A673 (cell line): Measurements from ENCODE around the gene ISG15. TPM values are rescaled to one million over a fixed set of nuclear protein-coding genes. Genes with fewer than 3 reads are reported as not detected.

Source experiments
- BruUV-seq: library from RNA; stranded (reverse); fragments of 400-500 nt; replicated peaks from 2 replicates; lab custom pipeline; 2021; lab: Mats Ljungman, UMichigan
- CTCF ChIA-PET: fragments of 300-600 bp; sonication (Branson Sonifier 250); formaldehyde crosslinking; loops from one replicate; lab custom pipeline; 2022; ENCODE audit warnings: antibody characterized with exemption; lab: Charles Lee
- POLR2A ChIA-PET: fragments of 300-600 bp; sonication (Branson Sonifier 250); formaldehyde crosslinking; loops from one replicate; lab custom pipeline; 2022; ENCODE audit warnings: antibody characterized with exemption; ENCODE audit not compliant: low non-redundant PET; lab: Charles Lee
- DNase-seq: peaks from one replicate; pipeline ENCODE4 v3.0.0-alpha.2; 2015; ENCODE audit warnings: low spot score
- H3K27ac ChIP-seq: fragments of 200-600 bp; sonication (generic); 2 replicates; pipeline ENCODE4 v1.5.1; 2016; ENCODE audit warnings: mixed run types, low read depth, mild to moderate bottlenecking, mixed read lengths, antibody characterized with exemption, low read length; ENCODE audit not compliant: poor library complexity, severe bottlenecking
- H3K27me3 ChIP-seq: fragments of 200-600 bp; sonication (generic); replicated peaks from 2 replicates; pipeline ENCODE4 v1.6.1; 2017; ENCODE audit warnings: mixed run types, low read depth, mild to moderate bottlenecking, mixed read lengths, antibody characterized with exemption, low read length; ENCODE audit not compliant: insufficient read depth, poor library complexity
- H3K36me3 ChIP-seq: fragments of 200-600 bp; sonication (generic); 2 replicates; pipeline ENCODE4 v1.6.1; 2016; ENCODE audit warnings: mixed run types, mild to moderate bottlenecking, mixed read lengths, antibody characterized with exemption, low read length; ENCODE audit not compliant: insufficient read depth, poor library complexity, severe bottlenecking
- H3K4me1 ChIP-seq: fragments of 200-600 bp; sonication (generic); 2 replicates; pipeline ENCODE4 v1.6.1; 2017; ENCODE audit warnings: mixed run types, mild to moderate bottlenecking, mixed read lengths, antibody characterized with exemption, low read length; ENCODE audit not compliant: insufficient read depth, poor library complexity, severe bottlenecking
- H3K4me3 ChIP-seq: fragments of 200-600 bp; sonication (generic); 2 replicates; pipeline ENCODE4 v1.5.1; 2016; ENCODE audit warnings: low read depth, mixed run types, mild to moderate bottlenecking, mixed read lengths, low read length; ENCODE audit not compliant: poor library complexity, severe bottlenecking
- H3K9me3 ChIP-seq: fragments of 200-600 bp; sonication (generic); 2 replicates; pipeline ENCODE4 v1.6.1; 2016; ENCODE audit warnings: mixed run types, low read depth, mild to moderate bottlenecking, mixed read lengths, antibody characterized with exemption, low read length; ENCODE audit not compliant: poor library complexity, severe bottlenecking
- EZH2 ChIP-seq: fragments of 200-600 bp; sonication (generic); IDR thresholded peaks from 2 replicates; pipeline ENCODE4 v1.6.1; 2017; ENCODE audit warnings: borderline replicate concordance, low read depth, mild to moderate bottlenecking, mixed read lengths, antibody characterized with exemption, low read length; ENCODE audit not compliant: poor library complexity, severe bottlenecking
- intact Hi-C: fragments of 100-400 bp; cut with micrococcal nuclease; formaldehyde crosslinking; loops from one replicate; pipeline ENCODE4 v1.10.0; 2022; ENCODE audit not compliant: unreplicated experiment
- total RNA-seq: library from RNA; stranded (reverse); gene quantifications from 2 replicates; pipeline ENCODE4 v1.2.3, GENCODE V29; 2021
- TF ChIP-seq, protein P1 (sequence below): fragments of 300-800, 200-600 bp; sonication (generic); conservative IDR thresholded peaks from 2 replicates; pipeline ENCODE4 v1.5.1; 2017; ENCODE audit warnings: low read depth, mild to moderate bottlenecking, antibody characterized with exemption, low read length, moderate library complexity, mixed read lengths

Gene ISG15
- total RNA-seq, 1 experiment from 2014 or later, result 45.3 TPM

DNA sequence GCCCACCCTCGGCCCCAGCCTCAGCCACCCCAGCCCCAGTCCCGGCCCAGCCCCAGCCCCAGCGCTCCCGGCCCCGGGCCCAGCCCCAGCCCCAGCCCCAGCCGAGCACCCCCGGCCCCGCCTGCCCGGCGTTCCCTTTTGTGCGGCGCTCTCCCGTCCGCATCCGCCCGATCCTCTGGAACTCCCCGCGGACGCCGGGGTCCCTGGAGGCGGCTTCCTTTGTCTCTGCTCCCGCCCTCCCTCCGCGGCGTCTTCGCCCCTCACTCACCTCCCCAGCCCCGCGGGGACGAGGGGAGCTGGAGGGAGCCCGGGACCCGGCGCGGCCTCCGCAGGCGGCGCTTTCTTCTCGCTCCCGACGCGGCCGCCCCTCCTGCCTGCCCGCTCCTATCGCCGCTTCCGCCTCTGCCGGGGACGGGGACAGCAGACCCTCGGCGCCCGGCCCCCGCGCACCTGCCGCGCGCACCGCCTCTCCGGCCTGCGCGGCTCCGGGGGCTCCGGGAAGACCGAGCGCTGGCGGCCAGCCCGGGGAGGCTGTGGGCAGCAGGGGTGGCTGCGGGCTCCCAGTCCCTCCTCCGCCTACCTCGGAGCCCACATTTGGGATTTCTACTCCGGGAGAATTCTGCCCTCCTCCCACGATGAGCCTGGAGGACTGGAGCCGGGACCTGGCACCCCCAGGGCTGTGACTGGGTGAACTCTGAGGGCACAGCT is 20.6 kb downstream of the ISG15 start:
- peak overlapping the region; percentile 48 for H3K4me3 ChIP-seq
- no peak overlapping the region for H3K27ac ChIP-seq
- H3K27me3 ChIP-seq, result no peaks in the 10 kb centered on the region
- CTCF ChIA-PET, result interaction anchor here (0.6 kb wide), 1 partner anchor 82 kb away, joined by 3 read pairs; the partner anchor contains the start of gene C1orf159
- TF ChIP-seq, protein P1, sequence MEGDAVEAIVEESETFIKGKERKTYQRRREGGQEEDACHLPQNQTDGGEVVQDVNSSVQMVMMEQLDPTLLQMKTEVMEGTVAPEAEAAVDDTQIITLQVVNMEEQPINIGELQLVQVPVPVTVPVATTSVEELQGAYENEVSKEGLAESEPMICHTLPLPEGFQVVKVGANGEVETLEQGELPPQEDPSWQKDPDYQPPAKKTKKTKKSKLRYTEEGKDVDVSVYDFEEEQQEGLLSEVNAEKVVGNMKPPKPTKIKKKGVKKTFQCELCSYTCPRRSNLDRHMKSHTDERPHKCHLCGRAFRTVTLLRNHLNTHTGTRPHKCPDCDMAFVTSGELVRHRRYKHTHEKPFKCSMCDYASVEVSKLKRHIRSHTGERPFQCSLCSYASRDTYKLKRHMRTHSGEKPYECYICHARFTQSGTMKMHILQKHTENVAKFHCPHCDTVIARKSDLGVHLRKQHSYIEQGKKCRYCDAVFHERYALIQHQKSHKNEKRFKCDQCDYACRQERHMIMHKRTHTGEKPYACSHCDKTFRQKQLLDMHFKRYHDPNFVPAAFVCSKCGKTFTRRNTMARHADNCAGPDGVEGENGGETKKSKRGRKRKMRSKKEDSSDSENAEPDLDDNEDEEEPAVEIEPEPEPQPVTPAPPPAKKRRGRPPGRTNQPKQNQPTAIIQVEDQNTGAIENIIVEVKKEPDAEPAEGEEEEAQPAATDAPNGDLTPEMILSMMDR, result no peak
- no peak for TF ChIP-seq EZH2
- POLR2A ChIA-PET, result no interaction called here
- no peak for DNase-seq
- no TSS peak for BruUV-seq
- no peaks in the 10 kb centered on the region for H3K36me3 ChIP-seq
- intact Hi-C loops, result loop anchor here (10.0 kb wide), 1 partner anchor 81 kb away; the partner anchor contains the start of gene C1orf159
- H3K4me1 ChIP-seq, result peaks cover 20% of the 10 kb centered on the region
- H3K9me3 ChIP-seq, result no peaks in the 10 kb centered on the region

DNA sequence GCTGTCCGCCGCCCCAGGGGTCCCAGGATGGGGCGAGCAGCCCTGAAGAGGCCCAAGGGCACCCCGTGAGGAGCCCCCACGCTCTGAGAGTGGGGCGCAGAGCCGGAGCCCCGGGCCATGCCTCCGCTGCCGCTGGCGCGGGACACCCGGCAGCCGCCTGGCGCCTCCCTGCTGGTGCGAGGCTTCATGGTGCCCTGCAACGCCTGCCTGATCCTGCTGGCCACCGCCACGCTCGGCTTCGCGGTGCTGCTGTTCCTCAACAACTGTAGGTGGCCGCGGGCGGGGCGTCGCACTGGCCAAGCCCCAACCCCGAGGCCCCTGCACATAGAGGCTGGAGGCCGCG is 21.1 kb downstream of the ISG15 start:
- H3K9me3 ChIP-seq, result no peaks in the 10 kb centered on the region
- peaks cover 26% of the 10 kb centered on the region for H3K4me1 ChIP-seq
- no peak for DNase-seq
- no TSS peak for BruUV-seq
- H3K36me3 ChIP-seq, result no peaks in the 10 kb centered on the region
- H3K4me3 ChIP-seq, result no peak overlapping the region
- ChIA-PET POLR2A (no interaction called here), CTCF (no interaction called here)
- no peak overlapping the region for H3K27ac ChIP-seq
- intact Hi-C loops, result loop anchor here (10.0 kb wide), 1 partner anchor 80 kb away; the partner anchor contains the start of gene C1orf159
- H3K27me3 ChIP-seq, result no peaks in the 10 kb centered on the region
- TF ChIP-seq EZH2, result no peak
- TF ChIP-seq, protein P1, result no peak

DNA sequence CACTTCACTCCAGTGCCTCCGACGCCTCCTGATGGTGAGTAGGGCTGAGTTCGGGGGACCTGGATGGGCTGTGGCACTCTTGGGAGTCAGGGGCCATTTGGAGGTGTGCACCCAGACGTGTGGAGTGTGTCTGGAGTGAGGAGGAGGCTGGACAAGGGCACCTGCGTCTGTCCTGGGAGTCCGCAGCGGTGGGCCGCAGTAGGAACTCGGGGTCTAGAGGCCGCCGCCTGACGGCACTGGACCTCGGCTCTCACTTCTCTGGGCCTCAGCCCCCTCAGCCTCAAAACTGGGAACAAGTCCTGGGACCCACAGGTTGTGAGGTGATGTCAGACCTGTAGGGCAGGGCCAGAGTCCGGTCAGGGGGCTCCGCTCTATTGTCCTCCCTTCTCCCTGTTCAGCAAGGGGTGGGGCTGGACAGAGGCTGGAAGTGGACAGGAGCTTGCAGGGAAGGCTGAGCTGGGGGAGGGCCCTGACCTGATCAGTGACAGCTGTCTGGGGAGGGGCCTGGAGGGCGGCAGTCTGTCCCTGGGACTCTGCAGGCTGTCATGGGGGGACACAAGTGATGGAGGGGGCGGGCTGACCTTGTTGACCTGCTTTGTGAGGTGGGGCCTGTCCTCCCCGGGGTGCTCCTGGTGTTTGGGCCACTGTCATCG is 22.1 kb downstream of the ISG15 start:
- no peaks in the 10 kb centered on the region for H3K9me3 ChIP-seq
- CTCF ChIA-PET, result no interaction called here
- no peak overlapping the region for H3K27ac ChIP-seq
- H3K4me1 ChIP-seq, result peaks cover 36% of the 10 kb centered on the region
- no peak for DNase-seq
- no peaks in the 10 kb centered on the region for H3K27me3 ChIP-seq
- intact Hi-C loops, result loop anchor here (10.0 kb wide), 1 partner anchor 79 kb away; the partner anchor contains the start of gene C1orf159
- no TSS peak for BruUV-seq
- POLR2A ChIA-PET, result no interaction called here
- TF ChIP-seq, protein P1, result no peak
- no peak for TF ChIP-seq EZH2
- no peaks in the 10 kb centered on the region for H3K36me3 ChIP-seq
- H3K4me3 ChIP-seq, result no peak overlapping the region
